D721Med (cell line): Measurements from ENCODE around the gene ZACN.

Experiments
- DNase-seq: peaks from one replicate; pipeline ENCODE4 v3.0.0; 2011; ENCODE audit warnings: low spot score; ENCODE audit not compliant: insufficient read length
- FAIRE-seq: peaks from 2 replicates; lab custom pipeline; 2011; peaks lifted over from hg19 to GRCh38; lab: Jason Lieb, UNC
- CTCF ChIP-seq: IDR thresholded peaks from 2 replicates; pipeline ENCODE4 v1.5.1; 2012; ENCODE audit warnings: mild to moderate bottlenecking, control low read depth; ENCODE audit not compliant: insufficient read depth; ENCODE audit errors: missing control alignments

The ZACN gene

GRCh38 chr17:76078860-76079534 lies at the start of gene ZACN:
ZACN (plus strand) TSS chr17:76079182; CDS start chr17:76079265, 83 bp downstream.
- DNase-seq (peak; percentile 36), FAIRE-seq (no peak)
- TF ChIP-seq CTCF = no peak

- FAIRE-seq = no peak
- DNase-seq = no peak
- no peak for TF ChIP-seq CTCF
These were observed 46.8 kb upstream of the ZACN start for GRCh38 chr17:76032073-76032779.

GRCh38 chr17:76032780-76033108 lies 46.2 kb upstream of the ZACN start:
- FAIRE-seq (no peak), DNase-seq (no peak)
- no peak for TF ChIP-seq CTCF

GRCh38 chr17:76033139-76033538 lies 45.8 kb upstream of the ZACN start:
- DNase-seq = no peak
- FAIRE-seq = no peak
- no peak for TF ChIP-seq CTCF

- no peak for FAIRE-seq
These were observed 44.3 kb upstream of the ZACN start for GRCh38 chr17:76034428-76035350.

GRCh38 chr17:76036497-76037261 lies 42.3 kb upstream of the ZACN start:
- FAIRE-seq (no peak), DNase-seq (no peak)
- TF ChIP-seq CTCF = no peak

More at GRCh38 chr17:76034428-76035350, 44.3 kb upstream of the ZACN start:
- DNase-seq = no peak
- no peak for TF ChIP-seq CTCF
